H1 (cell line): ENCODE measurements around the gene TMEM117. TPM values are rescaled to one million over a fixed set of nuclear protein-coding genes. Genes with fewer than 3 reads are reported as not detected.

ENCODE experiments used
- polyA plus RNA-seq, 7 experiments: library from polyadenylated mRNA; depleted of rRNA in 3 of 7; stranded (reverse) in 5 of 7; unstranded in 2 of 7; fragments of >200 nt in 5 of 7; fragments of 200-250 nt in 2 of 7; gene quantifications; 1 replicate in 5 of 7; 2 replicates in 1 of 7; 4 replicates in 1 of 7; pipeline versions ENCODE4 v1.2.1 to v1.2.3, GENCODE V29; 2011 to 2013; ENCODE audit warnings: missing spikeins in 2 of 7, mixed read lengths in 2 of 7
- total RNA-seq: library from RNA; stranded (reverse); fragmentation: NEBNext Ultra II Directional; extraction: Animal tissue kit (Norgen Biotek cat#: 25700); gene quantifications from 2 replicates; pipeline ENCODE4 v1.2.1, GENCODE V29; 2021

TMEM117 gene
- total and polyA plus RNA-seq, 2 of the 8 experiments (the other 6 are each of a cell fraction or from before 2014, with no cell fraction given): 0.80 to 1.4 TPM

Other genes starting within 250 kb of the TMEM117 start
- 23.2 and 26.8 TPM in 2 replicates for gene PUS7L, start 77.3 kb upstream of the TMEM117 start, total RNA-seq
- 2.5 and 3.6 TPM in 2 replicates for gene PUS7L, start 77.3 kb upstream of the TMEM117 start, polyA plus RNA-seq (2011; rRNA removed)
- 5.8 and 7.7 TPM in 2 replicates for gene IRAK4, start 77.1 kb upstream of the TMEM117 start, total RNA-seq
- 2.2 and 2.3 TPM in 2 replicates for gene IRAK4, start 77.1 kb upstream of the TMEM117 start, polyA plus RNA-seq (2011; rRNA removed)
- gene TWF1, start 29.8 kb upstream of the TMEM117 start, total RNA-seq: 24.6 and 27.9 TPM in 2 replicates
- 5.3 and 7.6 TPM in 2 replicates for gene TWF1, start 29.8 kb upstream of the TMEM117 start, polyA plus RNA-seq (2011; rRNA removed)